Memory B cell (primary cell): ENCODE results near the gene THSD7B.

Experiments used
- ATAC-seq: fragments of 150-1000 bp; cut with Tn5 transposase; 2 replicates; pipeline ENCODE4 v1.10.0; 2021; ENCODE audit warnings: low read depth, mild to moderate bottlenecking, moderate library complexity
- DNase-seq, 2 donors: peaks; one replicate each; pipeline ENCODE4 v3.0.0; 2022; ENCODE audit warnings: low spot score in 2 of 2
- H3K27ac Mint-ChIP-seq: one replicate; pipeline ENCODE4 v1.8.0; 2022; ENCODE audit warnings: mild to moderate bottlenecking, moderate library complexity, mixed read lengths
- H3K27me3 Mint-ChIP-seq: one replicate; pipeline ENCODE4 v1.8.0; 2022; ENCODE audit warnings: mixed read lengths
- H3K36me3 Mint-ChIP-seq: one replicate; pipeline ENCODE4 v1.8.0; 2022; ENCODE audit warnings: mild to moderate bottlenecking, mixed read lengths
- H3K4me1 Mint-ChIP-seq: one replicate; pipeline ENCODE4 v1.8.0; 2022; ENCODE audit warnings: mixed read lengths
- H3K4me3 Mint-ChIP-seq: one replicate; pipeline ENCODE4 v1.8.0; 2022; ENCODE audit warnings: mild to moderate bottlenecking, moderate library complexity, mixed read lengths
- H3K9me3 Mint-ChIP-seq: one replicate; pipeline ENCODE4 v1.8.0; 2022; ENCODE audit warnings: mixed read lengths

THSD7B gene

GRCh38 chr2:137607722-137608318 is 842.5 kb downstream of the THSD7B start:
- Mint-ChIP-seq H3K9me3 (peaks cover 1% of the 10 kb centered on the region), H3K4me1 (no peaks in the 10 kb centered on the region), H3K4me3 (no peak overlapping the region), H3K27me3 (no peaks in the 10 kb centered on the region), H3K36me3 (no peaks in the 10 kb centered on the region), H3K27ac (no peak overlapping the region)
- no peak for DNase-seq
- no peak for ATAC-seq

GRCh38 chr2:137638932-137639331 is 873.6 kb downstream of the THSD7B start:
- H3K36me3 Mint-ChIP-seq: no peaks in the 10 kb centered on the region
- no peaks in the 10 kb centered on the region for H3K4me1 Mint-ChIP-seq
- H3K4me3 Mint-ChIP-seq: no peak overlapping the region
- DNase-seq (no peak), ATAC-seq (no peak)
- peaks cover 4% of the 10 kb centered on the region for H3K9me3 Mint-ChIP-seq
- H3K27ac Mint-ChIP-seq: no peak overlapping the region
- H3K27me3 Mint-ChIP-seq: peaks cover 2% of the 10 kb centered on the region

- no peaks in the 10 kb centered on the region for H3K36me3 Mint-ChIP-seq
- no peaks in the 10 kb centered on the region for H3K4me1 Mint-ChIP-seq
- H3K4me3 Mint-ChIP-seq: no peak overlapping the region
- DNase-seq (no peak), ATAC-seq (no peak)
- H3K9me3 Mint-ChIP-seq: peaks cover 6% of the 10 kb centered on the region
- no peak overlapping the region for H3K27ac Mint-ChIP-seq
- peaks cover 2% of the 10 kb centered on the region for H3K27me3 Mint-ChIP-seq
Observed at GRCh38 chr2:137644731-137645130, 879.4 kb downstream of the THSD7B start.

GRCh38 chr2:137654046-137654445 is 888.7 kb downstream of the THSD7B start:
- no peak for ATAC-seq
- no peaks in the 10 kb centered on the region for H3K36me3 Mint-ChIP-seq
- no peaks in the 10 kb centered on the region for H3K4me1 Mint-ChIP-seq
- H3K27ac Mint-ChIP-seq: no peak overlapping the region
- H3K9me3 Mint-ChIP-seq: peaks cover 1% of the 10 kb centered on the region
- no peak overlapping the region for H3K4me3 Mint-ChIP-seq
- H3K27me3 Mint-ChIP-seq: no peaks in the 10 kb centered on the region
- no peak for DNase-seq

GRCh38 chr2:137655814-137656213 is 890.5 kb downstream of the THSD7B start:
- Mint-ChIP-seq H3K27me3 (no peaks in the 10 kb centered on the region), H3K4me3 (no peak overlapping the region), H3K4me1 (no peaks in the 10 kb centered on the region), H3K27ac (no peak overlapping the region), H3K36me3 (no peaks in the 10 kb centered on the region), H3K9me3 (peaks cover 1% of the 10 kb centered on the region)
- DNase-seq: no peak
- ATAC-seq: no peak

GRCh38 chr2:137658433-137658832 is 893.1 kb downstream of the THSD7B start:
- Mint-ChIP-seq H3K36me3 (no peaks in the 10 kb centered on the region), H3K9me3 (peaks cover 1% of the 10 kb centered on the region), H3K27ac (no peak overlapping the region), H3K4me3 (no peak overlapping the region), H3K27me3 (no peaks in the 10 kb centered on the region), H3K4me1 (no peaks in the 10 kb centered on the region)
- no peak for ATAC-seq
- DNase-seq: no peak

- ATAC-seq: no peak
- DNase-seq: no peak
- no peaks in the 10 kb centered on the region for H3K36me3 Mint-ChIP-seq
Observed at GRCh38 chr2:137659616-137660015, 894.3 kb downstream of the THSD7B start.

GRCh38 chr2:137670111-137670510 is 904.8 kb downstream of the THSD7B start:
- ATAC-seq (no peak), DNase-seq (no peak)
- no peak overlapping the region for H3K4me3 Mint-ChIP-seq
- H3K9me3 Mint-ChIP-seq: no peaks in the 10 kb centered on the region
- no peak overlapping the region for H3K27ac Mint-ChIP-seq
- H3K36me3 Mint-ChIP-seq: no peaks in the 10 kb centered on the region
- no peaks in the 10 kb centered on the region for H3K27me3 Mint-ChIP-seq
- no peaks in the 10 kb centered on the region for H3K4me1 Mint-ChIP-seq

More at GRCh38 chr2:137659616-137660015, 894.3 kb downstream of the THSD7B start:
- Mint-ChIP-seq H3K4me3 (no peak overlapping the region), H3K4me1 (no peaks in the 10 kb centered on the region), H3K27ac (no peak overlapping the region), H3K27me3 (no peaks in the 10 kb centered on the region), H3K9me3 (no peaks in the 10 kb centered on the region)

- Mint-ChIP-seq H3K27me3 (no peaks in the 10 kb centered on the region), H3K4me3 (no peak overlapping the region), H3K9me3 (no peaks in the 10 kb centered on the region), H3K27ac (no peak overlapping the region), H3K4me1 (no peaks in the 10 kb centered on the region), H3K36me3 (no peaks in the 10 kb centered on the region)
- ATAC-seq (no peak), DNase-seq (no peak)
Observed at GRCh38 chr2:137672989-137673552, 907.7 kb downstream of the THSD7B start.

- Mint-ChIP-seq H3K9me3 (no peaks in the 10 kb centered on the region), H3K4me1 (no peaks in the 10 kb centered on the region), H3K36me3 (no peaks in the 10 kb centered on the region), H3K4me3 (no peak overlapping the region), H3K27me3 (no peaks in the 10 kb centered on the region), H3K27ac (no peak overlapping the region)
- ATAC-seq (no peak), DNase-seq (no peak)
Observed at GRCh38 chr2:137674991-137675390, 909.6 kb downstream of the THSD7B start.

- Mint-ChIP-seq H3K9me3 (no peaks in the 10 kb centered on the region), H3K36me3 (no peaks in the 10 kb centered on the region), H3K27ac (no peak overlapping the region), H3K27me3 (no peaks in the 10 kb centered on the region), H3K4me1 (no peaks in the 10 kb centered on the region), H3K4me3 (no peak overlapping the region)
- no peak for ATAC-seq
- no peak for DNase-seq
Observed at GRCh38 chr2:137675584-137676327, 910.4 kb downstream of the THSD7B start.

- Mint-ChIP-seq H3K9me3 (no peaks in the 10 kb centered on the region), H3K27ac (no peak overlapping the region), H3K27me3 (no peaks in the 10 kb centered on the region), H3K4me3 (no peak overlapping the region), H3K36me3 (no peaks in the 10 kb centered on the region), H3K4me1 (no peaks in the 10 kb centered on the region)
- ATAC-seq: no peak
- DNase-seq: no peak
Observed at GRCh38 chr2:137676346-137676745, 911.0 kb downstream of the THSD7B start.

- Mint-ChIP-seq H3K36me3 (no peaks in the 10 kb centered on the region), H3K4me3 (no peak overlapping the region), H3K27me3 (no peaks in the 10 kb centered on the region), H3K4me1 (no peaks in the 10 kb centered on the region), H3K9me3 (no peaks in the 10 kb centered on the region), H3K27ac (no peak overlapping the region)
- DNase-seq (no peak), ATAC-seq (no peak)
Observed at GRCh38 chr2:137677466-137677865, 912.1 kb downstream of the THSD7B start.

- Mint-ChIP-seq H3K9me3 (peaks cover 2% of the 10 kb centered on the region), H3K4me1 (no peaks in the 10 kb centered on the region), H3K36me3 (no peaks in the 10 kb centered on the region), H3K27ac (no peak overlapping the region), H3K4me3 (no peak overlapping the region), H3K27me3 (no peaks in the 10 kb centered on the region)
- DNase-seq (no peak), ATAC-seq (no peak)
Observed at GRCh38 chr2:137689549-137689948, 924.2 kb downstream of the THSD7B start.

GRCh38 chr2:137693534-137693933 is 928.2 kb downstream of the THSD7B start:
- H3K4me1 Mint-ChIP-seq: no peaks in the 10 kb centered on the region
- DNase-seq: no peak
- H3K4me3 Mint-ChIP-seq: no peak overlapping the region
- H3K36me3 Mint-ChIP-seq: no peaks in the 10 kb centered on the region
- no peaks in the 10 kb centered on the region for H3K9me3 Mint-ChIP-seq
- ATAC-seq: no peak
- H3K27ac Mint-ChIP-seq: no peak overlapping the region
- no peaks in the 10 kb centered on the region for H3K27me3 Mint-ChIP-seq
